ENCODE data around the gene AK9. TPM values are rescaled to one million over a fixed set of nuclear protein-coding genes. Genes with fewer than 3 reads are reported as not detected.

AK9 gene
- total RNA-seq, 2 donors from 2014 or later = 10.4 to 12.3 TPM

DNA sequence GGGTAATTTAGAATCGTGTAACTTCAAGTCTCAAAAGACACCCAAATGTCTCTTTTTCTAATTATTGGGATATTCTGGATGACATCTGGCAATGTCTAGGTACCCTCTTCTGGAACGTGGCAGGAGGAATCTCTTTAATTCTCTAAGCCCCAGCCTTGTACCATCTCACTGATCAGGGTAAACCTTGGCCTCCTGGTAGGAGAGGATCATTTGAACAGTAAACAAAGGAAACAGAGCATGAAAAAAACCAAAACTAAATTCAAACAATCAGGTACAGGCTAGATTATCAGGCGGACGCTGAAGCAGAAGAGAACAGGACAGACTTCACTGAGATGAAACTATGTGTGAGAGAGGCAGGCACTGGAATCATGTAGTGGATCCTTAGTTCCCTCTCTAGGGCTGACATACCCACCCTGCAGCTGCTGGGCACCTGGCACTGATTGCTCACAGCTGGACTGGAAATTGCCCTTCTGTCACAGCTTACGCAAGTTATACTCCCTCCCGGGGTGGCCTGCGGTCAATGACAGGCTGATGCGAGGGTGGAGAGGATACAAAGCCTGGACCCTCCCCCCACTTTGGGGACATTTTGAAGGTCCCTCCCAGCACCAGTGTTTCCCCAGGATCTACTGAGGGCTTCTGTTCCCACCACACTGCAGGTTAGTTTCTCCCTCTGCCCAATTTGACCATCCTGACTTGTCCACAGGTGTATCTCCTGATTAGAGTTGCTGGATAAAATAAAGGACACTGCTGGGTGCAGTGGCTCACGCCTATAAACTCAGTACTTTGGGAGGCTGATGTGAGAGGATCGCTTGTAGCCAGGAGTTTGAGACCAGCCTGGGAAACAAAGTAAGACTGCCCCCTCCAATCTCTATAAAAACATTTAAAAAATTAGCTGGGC lies 187.4 kb downstream of the AK9 start:
- H3K27ac ChIP-seq = no peak overlapping the region
- no peaks in the 10 kb centered on the region for H3K9me3 ChIP-seq
- H3K4me1 ChIP-seq = no peaks in the 10 kb centered on the region
- TF ChIP-seq CTCF (IDR thresholded peaks at IDR 0.05) = no peak
- H3K4me3 ChIP-seq = no peak overlapping the region
- DNase-seq (ENCODE audit: low spot score) = no peak
- no peaks in the 10 kb centered on the region for H3K36me3 ChIP-seq
- no peaks in the 10 kb centered on the region for H3K27me3 ChIP-seq

- no peak for TF ChIP-seq CTCF (IDR thresholded peaks at IDR 0.05)
- H3K27ac ChIP-seq = no peak overlapping the region
- DNase-seq (ENCODE audit: low spot score) = no peak
- H3K4me1 ChIP-seq = no peaks in the 10 kb centered on the region
- no peak overlapping the region for H3K4me3 ChIP-seq
- H3K36me3 ChIP-seq = no peaks in the 10 kb centered on the region
- H3K9me3 ChIP-seq = no peaks in the 10 kb centered on the region
- H3K27me3 ChIP-seq = no peaks in the 10 kb centered on the region
Observed at GRCh38 chr6:109498936-109499335, 192.1 kb downstream of the AK9 start.

DNA sequence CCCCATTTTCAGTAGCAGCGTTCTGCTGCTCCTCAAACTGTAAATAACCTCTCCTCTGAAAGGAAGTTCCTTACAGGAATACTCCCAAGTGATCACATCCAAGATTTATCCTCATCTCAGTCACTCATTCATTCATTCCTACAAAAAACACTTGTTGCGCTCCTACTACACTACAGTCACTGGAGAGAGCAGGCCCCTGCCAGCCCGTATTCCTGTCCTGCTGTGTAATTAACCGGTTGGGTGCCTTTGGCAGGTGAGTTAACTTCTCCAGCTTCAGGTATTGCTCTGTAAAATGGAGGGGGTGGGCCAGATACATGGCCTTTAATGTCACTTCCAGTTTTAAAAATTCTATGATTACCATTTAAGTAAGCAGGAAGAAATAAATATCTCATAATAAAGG lies 192.9 kb downstream of the AK9 start:
- no peaks in the 10 kb centered on the region for H3K4me1 ChIP-seq
- TF ChIP-seq CTCF (IDR thresholded peaks at IDR 0.05) = no peak
- no peaks in the 10 kb centered on the region for H3K9me3 ChIP-seq
- no peak overlapping the region for H3K27ac ChIP-seq
- no peak overlapping the region for H3K4me3 ChIP-seq
- no peak for DNase-seq (ENCODE audit: low spot score)
- no peaks in the 10 kb centered on the region for H3K36me3 ChIP-seq
- no peaks in the 10 kb centered on the region for H3K27me3 ChIP-seq

- no peak for DNase-seq (ENCODE audit: low spot score)
- Histone ChIP-seq H3K36me3 (no peaks in the 10 kb centered on the region), H3K4me3 (no peak overlapping the region), H3K4me1 (no peaks in the 10 kb centered on the region), H3K27me3 (no peaks in the 10 kb centered on the region), H3K27ac (no peak overlapping the region), H3K9me3 (no peaks in the 10 kb centered on the region)
- TF ChIP-seq CTCF (IDR thresholded peaks at IDR 0.05) = no peak
Observed at GRCh38 chr6:109496036-109496772, 194.8 kb downstream of the AK9 start.

- Histone ChIP-seq H3K36me3 (no peaks in the 10 kb centered on the region), H3K4me1 (no peaks in the 10 kb centered on the region), H3K4me3 (no peak overlapping the region), H3K27ac (no peak overlapping the region), H3K9me3 (no peaks in the 10 kb centered on the region), H3K27me3 (no peaks in the 10 kb centered on the region)
- no peak for TF ChIP-seq CTCF (IDR thresholded peaks at IDR 0.05)
- no peak for DNase-seq (ENCODE audit: low spot score)
Observed at GRCh38 chr6:109493865-109494264, 197.1 kb downstream of the AK9 start.
